MM.1S (cell line): Measurements from ENCODE around the gene VAV3.

Experiments
- EZH2 ChIP-seq: fragments of 300-600 bp; sonication (generic); optimal IDR thresholded peaks from 2 replicates; pipeline ENCODE3; 2017; ENCODE audit warnings: low read depth, mild to moderate bottlenecking, antibody characterized with exemption, low read length, mixed read lengths
- TF ChIP-seq, protein P1 (sequence below): fragments of 300-600 bp; sonication (generic); IDR thresholded peaks from 2 replicates; pipeline ENCODE4 v1.5.1; 2016; ENCODE audit warnings: antibody characterized with exemption, low read length, mixed read lengths

DNA sequence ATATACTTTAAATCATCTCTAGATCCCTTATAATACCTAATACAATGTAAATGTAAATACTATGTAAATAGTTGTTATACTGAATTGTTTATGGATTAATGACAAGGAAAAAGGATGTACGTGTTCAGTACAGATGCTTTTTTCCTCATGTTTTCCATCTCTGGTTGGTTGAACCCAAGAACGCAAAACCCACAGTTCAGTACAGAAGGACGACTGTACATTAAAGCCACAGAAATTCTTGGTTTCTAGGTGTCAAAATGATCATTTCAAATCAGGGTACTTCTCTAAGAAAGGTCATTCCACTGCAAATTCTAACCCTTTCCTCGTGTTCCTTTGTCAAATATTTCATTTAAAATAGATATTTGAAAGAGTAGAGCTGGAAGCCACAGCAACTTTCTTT, 158.1 kb downstream of the VAV3 start:
- TF ChIP-seq, protein P1, sequence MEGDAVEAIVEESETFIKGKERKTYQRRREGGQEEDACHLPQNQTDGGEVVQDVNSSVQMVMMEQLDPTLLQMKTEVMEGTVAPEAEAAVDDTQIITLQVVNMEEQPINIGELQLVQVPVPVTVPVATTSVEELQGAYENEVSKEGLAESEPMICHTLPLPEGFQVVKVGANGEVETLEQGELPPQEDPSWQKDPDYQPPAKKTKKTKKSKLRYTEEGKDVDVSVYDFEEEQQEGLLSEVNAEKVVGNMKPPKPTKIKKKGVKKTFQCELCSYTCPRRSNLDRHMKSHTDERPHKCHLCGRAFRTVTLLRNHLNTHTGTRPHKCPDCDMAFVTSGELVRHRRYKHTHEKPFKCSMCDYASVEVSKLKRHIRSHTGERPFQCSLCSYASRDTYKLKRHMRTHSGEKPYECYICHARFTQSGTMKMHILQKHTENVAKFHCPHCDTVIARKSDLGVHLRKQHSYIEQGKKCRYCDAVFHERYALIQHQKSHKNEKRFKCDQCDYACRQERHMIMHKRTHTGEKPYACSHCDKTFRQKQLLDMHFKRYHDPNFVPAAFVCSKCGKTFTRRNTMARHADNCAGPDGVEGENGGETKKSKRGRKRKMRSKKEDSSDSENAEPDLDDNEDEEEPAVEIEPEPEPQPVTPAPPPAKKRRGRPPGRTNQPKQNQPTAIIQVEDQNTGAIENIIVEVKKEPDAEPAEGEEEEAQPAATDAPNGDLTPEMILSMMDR = no peak
- no peak for TF ChIP-seq EZH2
